ENCODE data around the gene AGA. TPM values are rescaled to one million over a fixed set of nuclear protein-coding genes. Genes with fewer than 3 reads are reported as not detected.

AGA gene
- total RNA-seq, 1 donor from 2014 or later: 6.4 TPM

- H3K4me1 ChIP-seq: no peaks in the 10 kb centered on the region
- no peak for TF ChIP-seq CTCF (IDR thresholded peaks at IDR 0.05; ENCODE audit: borderline replicate concordance)
- DNase-seq: no peak
- no peaks in the 10 kb centered on the region for H3K9me3 ChIP-seq (replicated peaks)
- intact Hi-C loops (cut with micrococcal nuclease): no loop called here
- no peaks in the 10 kb centered on the region for H3K36me3 ChIP-seq
- no peak overlapping the region for H3K27ac ChIP-seq (replicated peaks)
- no peaks in the 10 kb centered on the region for H3K27me3 ChIP-seq (ENCODE audit: low read depth)
- H3K4me3 ChIP-seq: no peak overlapping the region
These were observed 13.3 kb upstream of the AGA start for GRCh38 chr4:177455561-177455970.

GRCh38 chr4:177453116-177453515 is 10.9 kb upstream of the AGA start:
- no peak overlapping the region for H3K27ac ChIP-seq (replicated peaks)
- no peak for DNase-seq
- intact Hi-C loops (cut with micrococcal nuclease): no loop called here
- H3K36me3 ChIP-seq: no peaks in the 10 kb centered on the region
- no peak overlapping the region for H3K4me3 ChIP-seq
- no peaks in the 10 kb centered on the region for H3K4me1 ChIP-seq
- H3K27me3 ChIP-seq (ENCODE audit: low read depth): no peaks in the 10 kb centered on the region
- TF ChIP-seq CTCF (IDR thresholded peaks at IDR 0.05; ENCODE audit: borderline replicate concordance): no peak
- no peaks in the 10 kb centered on the region for H3K9me3 ChIP-seq (replicated peaks)

GRCh38 chr4:177451108-177451500 is 8.9 kb upstream of the AGA start:
- intact Hi-C loops (cut with micrococcal nuclease): no loop called here

GRCh38 chr4:177450426-177451107 is 8.3 kb upstream of the AGA start:
- Histone ChIP-seq H3K27me3 (ENCODE audit: low read depth) (no peaks in the 10 kb centered on the region), H3K4me1 (no peaks in the 10 kb centered on the region), H3K4me3 (no peak overlapping the region), H3K9me3 (replicated peaks) (no peaks in the 10 kb centered on the region), H3K36me3 (no peaks in the 10 kb centered on the region), H3K27ac (replicated peaks) (no peak overlapping the region)
- no peak for DNase-seq
- intact Hi-C loops (cut with micrococcal nuclease): no loop called here
- no peak for TF ChIP-seq CTCF (IDR thresholded peaks at IDR 0.05; ENCODE audit: borderline replicate concordance)

More at GRCh38 chr4:177451108-177451500, 8.9 kb upstream of the AGA start:
- Histone ChIP-seq H3K4me1 (no peaks in the 10 kb centered on the region), H3K9me3 (replicated peaks) (no peaks in the 10 kb centered on the region), H3K4me3 (no peak overlapping the region), H3K27ac (replicated peaks) (no peak overlapping the region), H3K27me3 (ENCODE audit: low read depth) (no peaks in the 10 kb centered on the region), H3K36me3 (no peaks in the 10 kb centered on the region)
- DNase-seq: no peak
- no peak for TF ChIP-seq CTCF (IDR thresholded peaks at IDR 0.05; ENCODE audit: borderline replicate concordance)

GRCh38 chr4:177448850-177449249 is 6.6 kb upstream of the AGA start:
- Histone ChIP-seq H3K4me1 (no peaks in the 10 kb centered on the region), H3K4me3 (no peak overlapping the region), H3K9me3 (replicated peaks) (no peaks in the 10 kb centered on the region), H3K27ac (replicated peaks) (no peak overlapping the region), H3K27me3 (ENCODE audit: low read depth) (no peaks in the 10 kb centered on the region), H3K36me3 (no peaks in the 10 kb centered on the region)
- DNase-seq: no peak
- intact Hi-C loops (cut with micrococcal nuclease): no loop called here
- TF ChIP-seq CTCF (IDR thresholded peaks at IDR 0.05; ENCODE audit: borderline replicate concordance): no peak

Measured in left ventricle myocardium inferior (tissue), 1 donor.